ENCODE measurements around the gene R3HDM1.

DNA sequence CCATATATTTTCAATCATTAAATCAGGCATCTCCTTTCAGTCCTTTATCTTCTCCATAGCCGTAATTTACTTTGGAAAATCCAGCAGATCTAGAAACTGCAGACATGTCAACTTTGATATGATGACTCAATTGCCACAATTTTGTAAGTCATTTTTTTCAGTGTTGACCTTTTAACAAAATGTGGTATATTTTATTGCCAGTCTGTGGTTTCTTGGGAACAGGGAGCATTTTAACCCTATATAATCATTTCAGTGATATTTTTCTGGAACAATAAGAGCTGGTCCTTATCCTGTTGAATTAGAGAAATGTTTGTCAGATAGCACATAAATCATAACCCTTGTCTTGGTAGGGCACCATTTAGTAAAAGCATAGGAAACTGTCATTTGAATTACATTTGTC lies 119.4 kb downstream of the R3HDM1 start:
- TF ChIP-seq, protein P1, sequence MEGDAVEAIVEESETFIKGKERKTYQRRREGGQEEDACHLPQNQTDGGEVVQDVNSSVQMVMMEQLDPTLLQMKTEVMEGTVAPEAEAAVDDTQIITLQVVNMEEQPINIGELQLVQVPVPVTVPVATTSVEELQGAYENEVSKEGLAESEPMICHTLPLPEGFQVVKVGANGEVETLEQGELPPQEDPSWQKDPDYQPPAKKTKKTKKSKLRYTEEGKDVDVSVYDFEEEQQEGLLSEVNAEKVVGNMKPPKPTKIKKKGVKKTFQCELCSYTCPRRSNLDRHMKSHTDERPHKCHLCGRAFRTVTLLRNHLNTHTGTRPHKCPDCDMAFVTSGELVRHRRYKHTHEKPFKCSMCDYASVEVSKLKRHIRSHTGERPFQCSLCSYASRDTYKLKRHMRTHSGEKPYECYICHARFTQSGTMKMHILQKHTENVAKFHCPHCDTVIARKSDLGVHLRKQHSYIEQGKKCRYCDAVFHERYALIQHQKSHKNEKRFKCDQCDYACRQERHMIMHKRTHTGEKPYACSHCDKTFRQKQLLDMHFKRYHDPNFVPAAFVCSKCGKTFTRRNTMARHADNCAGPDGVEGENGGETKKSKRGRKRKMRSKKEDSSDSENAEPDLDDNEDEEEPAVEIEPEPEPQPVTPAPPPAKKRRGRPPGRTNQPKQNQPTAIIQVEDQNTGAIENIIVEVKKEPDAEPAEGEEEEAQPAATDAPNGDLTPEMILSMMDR (IDR thresholded peaks at IDR 0.05) = no peak
- no peak for TF ChIP-seq POLR2A (IDR thresholded peaks at IDR 0.05)

Measured in right lobe of liver (tissue), 4 donors.